GM19239 (cell line): Measurements from ENCODE around the gene TDRD6.
A peak's percentile ranks its signal among the peaks of the same experiment; 100 is the strongest.
"Not testable (repeated sequence)": the region's sequence is repeated elsewhere in the genome, so short reads cannot be mapped to it uniquely, and the experiment has no call there.

Experiments
- DNase-seq: peaks from one replicate; pipeline ENCODE4 v3.0.0; 2011; ENCODE audit warnings: low spot score; ENCODE audit not compliant: insufficient read length
- FAIRE-seq: peaks from 2 replicates; lab custom pipeline; 2011; peaks lifted over from hg19 to GRCh38; lab: Jason Lieb, UNC

The TDRD6 gene

GRCh38 chr6:46687619-46688097 is at the start of gene TDRD6:
Gene TDRD6, plus strand, starts transcription at chr6:46687885. Its CDS starts 244 bp downstream, at chr6:46688129.
- DNase-seq (no peak), FAIRE-seq (no peak)

- FAIRE-seq (no peak), DNase-seq (no peak)
Measured at GRCh38 chr6:46637933-46638332, 49.8 kb upstream of the TDRD6 start.

GRCh38 chr6:46638650-46639049 is 49.0 kb upstream of the TDRD6 start:
- FAIRE-seq: no peak
- DNase-seq: no peak

- DNase-seq (no peak), FAIRE-seq (no peak)
Measured at GRCh38 chr6:46642928-46643751, 44.5 kb upstream of the TDRD6 start.

- no peak for FAIRE-seq
- DNase-seq: no peak
Measured at GRCh38 chr6:46645265-46645664, 42.4 kb upstream of the TDRD6 start.

GRCh38 chr6:46648108-46648507 is 39.6 kb upstream of the TDRD6 start:
- not testable (repeated sequence) for FAIRE-seq, DNase-seq

- FAIRE-seq: no peak
Measured at GRCh38 chr6:46648869-46649492, 38.7 kb upstream of the TDRD6 start.

GRCh38 chr6:46651006-46651405 is 36.7 kb upstream of the TDRD6 start:
- FAIRE-seq (no peak), DNase-seq (no peak)

More at GRCh38 chr6:46648869-46649492, 38.7 kb upstream of the TDRD6 start:
- no peak for DNase-seq

GRCh38 chr6:46651816-46652215 is 35.9 kb upstream of the TDRD6 start:
- DNase-seq (no peak), FAIRE-seq (no peak)

- FAIRE-seq: no peak
Measured at GRCh38 chr6:46652232-46652602, 35.5 kb upstream of the TDRD6 start.

GRCh38 chr6:46652603-46653438 is 34.9 kb upstream of the TDRD6 start, which contains the start of the genes CYP39A1 and SLC25A27:
Gene CYP39A1, minus strand, starts transcription at chr6:46652818. Its CDS starts 236 bp downstream, at chr6:46652582.
Gene SLC25A27, plus strand, starts transcription at chr6:46652975. Its CDS starts 218 bp downstream, at chr6:46653193.
- FAIRE-seq (peak; percentile 80), DNase-seq (peak; percentile 71)

More at GRCh38 chr6:46652232-46652602, 35.5 kb upstream of the TDRD6 start:
- no peak for DNase-seq

GRCh38 chr6:46653439-46654195 is 34.1 kb upstream of the TDRD6 start:
- peak; percentile 8 for FAIRE-seq
- no peak for DNase-seq

- no peak for DNase-seq
- FAIRE-seq: no peak
Measured at GRCh38 chr6:46655803-46656202, 31.9 kb upstream of the TDRD6 start.

GRCh38 chr6:46657642-46658041 is 30.0 kb upstream of the TDRD6 start:
- FAIRE-seq (peak; percentile 52), DNase-seq (no peak)

GRCh38 chr6:46661483-46661882 is 26.2 kb upstream of the TDRD6 start:
- DNase-seq (no peak), FAIRE-seq (no peak)

GRCh38 chr6:46667377-46667776 is 20.3 kb upstream of the TDRD6 start:
- DNase-seq (no peak), FAIRE-seq (no peak)

GRCh38 chr6:46674410-46674809 is 13.3 kb upstream of the TDRD6 start:
- DNase-seq (no peak), FAIRE-seq (no peak)

- no peak for FAIRE-seq
- no peak for DNase-seq
Measured at GRCh38 chr6:46676604-46677313, 10.9 kb upstream of the TDRD6 start.

- FAIRE-seq (no peak), DNase-seq (no peak)
Measured at GRCh38 chr6:46677314-46677654, 10.4 kb upstream of the TDRD6 start.
